Measurements from ENCODE around the gene GLCE. TPM values are rescaled to one million over a fixed set of nuclear protein-coding genes. Genes with fewer than 3 reads are reported as not detected.
A peak's percentile ranks its signal among the peaks of the same experiment; 100 is the strongest.

Gene GLCE
- total RNA-seq, 4 donors from 2014 or later: 33.8 to 50.7 (median 43.8) TPM

GRCh38 chr15:69223083-69223813 lies 62.8 kb downstream of the GLCE start:
- no peaks in the 10 kb centered on the region for H3K36me3 ChIP-seq
- H3K27ac ChIP-seq: no peak overlapping the region
- DNase-seq: no peak

DNA sequence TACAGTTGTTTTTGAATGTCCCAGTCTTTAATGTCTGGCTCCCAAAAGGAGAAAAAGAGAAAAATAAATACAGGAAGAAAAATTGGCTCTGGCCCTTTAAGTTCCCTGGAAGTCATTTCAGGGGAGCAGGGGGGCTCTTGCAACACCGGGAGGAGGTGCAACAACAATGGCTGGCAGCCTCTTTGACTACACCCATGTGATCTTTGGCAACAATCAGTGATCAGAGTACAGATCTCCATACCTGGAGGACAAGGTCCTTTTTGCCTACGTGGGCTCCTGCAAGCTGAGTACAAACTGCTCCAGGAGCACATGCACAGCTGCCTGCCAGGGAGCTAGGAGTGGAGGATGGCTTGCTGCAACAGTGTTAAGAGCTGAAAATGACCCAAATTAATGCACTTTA lies 63.9 kb downstream of the GLCE start:
- Histone ChIP-seq H3K27ac (peak overlapping the region in 2 of 4 donors; percentile 55 to 64), H3K4me3 (no peak overlapping the region)

More at GRCh38 chr15:69223083-69223813, 62.8 kb downstream of the GLCE start:
- Histone ChIP-seq H3K4me3 (no peak overlapping the region), H3K4me1 (peaks cover 0 to 12% (median 0%) of the 10 kb centered on the region in 4 donors), H3K9me3 (no peaks in the 10 kb centered on the region), H3K27me3 (no peaks in the 10 kb centered on the region)
- TF ChIP-seq, protein P1, sequence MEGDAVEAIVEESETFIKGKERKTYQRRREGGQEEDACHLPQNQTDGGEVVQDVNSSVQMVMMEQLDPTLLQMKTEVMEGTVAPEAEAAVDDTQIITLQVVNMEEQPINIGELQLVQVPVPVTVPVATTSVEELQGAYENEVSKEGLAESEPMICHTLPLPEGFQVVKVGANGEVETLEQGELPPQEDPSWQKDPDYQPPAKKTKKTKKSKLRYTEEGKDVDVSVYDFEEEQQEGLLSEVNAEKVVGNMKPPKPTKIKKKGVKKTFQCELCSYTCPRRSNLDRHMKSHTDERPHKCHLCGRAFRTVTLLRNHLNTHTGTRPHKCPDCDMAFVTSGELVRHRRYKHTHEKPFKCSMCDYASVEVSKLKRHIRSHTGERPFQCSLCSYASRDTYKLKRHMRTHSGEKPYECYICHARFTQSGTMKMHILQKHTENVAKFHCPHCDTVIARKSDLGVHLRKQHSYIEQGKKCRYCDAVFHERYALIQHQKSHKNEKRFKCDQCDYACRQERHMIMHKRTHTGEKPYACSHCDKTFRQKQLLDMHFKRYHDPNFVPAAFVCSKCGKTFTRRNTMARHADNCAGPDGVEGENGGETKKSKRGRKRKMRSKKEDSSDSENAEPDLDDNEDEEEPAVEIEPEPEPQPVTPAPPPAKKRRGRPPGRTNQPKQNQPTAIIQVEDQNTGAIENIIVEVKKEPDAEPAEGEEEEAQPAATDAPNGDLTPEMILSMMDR (IDR thresholded peaks at IDR 0.05): no peak
- TF ChIP-seq POLR2A (IDR thresholded peaks at IDR 0.05): no peak

DNA sequence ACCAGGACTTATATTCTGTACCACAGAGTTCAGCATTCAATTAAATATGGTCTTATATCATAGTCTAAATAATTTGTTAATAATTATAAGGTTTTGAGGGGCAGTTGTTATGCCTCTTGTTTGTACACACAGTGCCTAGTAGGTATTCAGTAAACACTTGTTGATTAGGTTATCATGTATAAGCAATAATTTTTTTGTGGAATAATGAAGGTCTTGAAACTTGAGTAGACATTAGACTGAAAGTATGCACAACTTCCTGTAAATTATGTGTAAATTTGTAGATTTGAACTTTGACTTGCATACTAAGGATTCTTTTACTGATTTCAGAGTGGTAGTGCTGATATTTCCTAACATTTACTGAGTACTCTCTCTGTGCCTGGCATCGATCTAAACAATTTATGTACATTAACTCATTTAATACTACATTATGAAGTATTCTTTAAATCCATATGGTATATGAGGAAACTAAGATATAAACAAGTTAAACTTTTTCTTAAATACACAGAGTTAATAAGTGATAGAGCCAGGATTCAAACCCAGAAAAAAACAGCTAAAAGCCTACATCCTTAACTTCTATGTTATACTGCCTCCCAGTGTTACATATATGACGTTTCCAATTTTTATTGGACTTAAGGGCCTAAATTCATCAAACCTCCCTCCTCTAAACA lies 65.1 kb downstream of the GLCE start:
- H3K27ac ChIP-seq: peak overlapping the region in 2 of 4 donors; percentile 7 to 55
- no peak overlapping the region for H3K4me3 ChIP-seq
- H3K9me3 ChIP-seq: no peaks in the 10 kb centered on the region
- no peak for DNase-seq
- peaks cover 0 to 12% (median 0%) of the 10 kb centered on the region in 4 donors for H3K4me1 ChIP-seq
- peaks cover 0 to 10% (median 0%) of the 10 kb centered on the region in 3 donors for H3K36me3 ChIP-seq
- TF ChIP-seq, protein P1 (IDR thresholded peaks at IDR 0.05): peak in 3 of 6 experiments; percentile 56 to 67 (median 61)
- TF ChIP-seq POLR2A (IDR thresholded peaks at IDR 0.05): no peak
- no peaks in the 10 kb centered on the region for H3K27me3 ChIP-seq

More for the DNA sequence above, 63.9 kb downstream of the GLCE start:
- TF ChIP-seq, protein P1 (IDR thresholded peaks at IDR 0.05): no peak
- TF ChIP-seq POLR2A (IDR thresholded peaks at IDR 0.05): no peak
- Histone ChIP-seq H3K4me1 (peaks cover 0 to 12% (median 0%) of the 10 kb centered on the region in 4 donors), H3K36me3 (peaks cover 0 to 5% (median 0%) of the 10 kb centered on the region in 3 donors), H3K27me3 (no peaks in the 10 kb centered on the region), H3K9me3 (no peaks in the 10 kb centered on the region)
- DNase-seq: peak in 2 of 3 donors; percentile 68 to 79

- Histone ChIP-seq H3K4me3 (no peak overlapping the region), H3K9me3 (no peaks in the 10 kb centered on the region), H3K4me1 (peaks cover 0 to 12% (median 0%) of the 10 kb centered on the region in 4 donors), H3K27ac (no peak overlapping the region), H3K36me3 (peaks cover 0 to 10% (median 0%) of the 10 kb centered on the region in 3 donors), H3K27me3 (no peaks in the 10 kb centered on the region)
- TF ChIP-seq, protein P1 (IDR thresholded peaks at IDR 0.05): no peak
- no peak for TF ChIP-seq POLR2A (IDR thresholded peaks at IDR 0.05)
- DNase-seq: no peak
Observed at GRCh38 chr15:69226023-69226355, 65.6 kb downstream of the GLCE start.

- TF ChIP-seq, protein P1 (IDR thresholded peaks at IDR 0.05): no peak
- TF ChIP-seq POLR2A (IDR thresholded peaks at IDR 0.05): no peak
Observed at GRCh38 chr15:69232144-69232543, 71.7 kb downstream of the GLCE start.

More at GRCh38 chr15:69232144-69232543, 71.7 kb downstream of the GLCE start:
- H3K4me1 ChIP-seq: no peaks in the 10 kb centered on the region
- H3K9me3 ChIP-seq: no peaks in the 10 kb centered on the region
- no peaks in the 10 kb centered on the region for H3K27me3 ChIP-seq
- DNase-seq: no peak
- H3K27ac ChIP-seq: no peak overlapping the region
- H3K4me3 ChIP-seq: no peak overlapping the region
- H3K36me3 ChIP-seq: peaks cover 0 to 10% (median 0%) of the 10 kb centered on the region in 3 donors

All from Peyer's patch (tissue), 4 donors.